ENCODE results near the gene APOBEC3H.

Gene APOBEC3H

GRCh38 chr22:39114112-39114511 lies 17.1 kb downstream of the APOBEC3H start:
- DNase-seq, result no peak

- no peak for DNase-seq
Observed at GRCh38 chr22:39115570-39115969, 18.5 kb downstream of the APOBEC3H start.

DNA sequence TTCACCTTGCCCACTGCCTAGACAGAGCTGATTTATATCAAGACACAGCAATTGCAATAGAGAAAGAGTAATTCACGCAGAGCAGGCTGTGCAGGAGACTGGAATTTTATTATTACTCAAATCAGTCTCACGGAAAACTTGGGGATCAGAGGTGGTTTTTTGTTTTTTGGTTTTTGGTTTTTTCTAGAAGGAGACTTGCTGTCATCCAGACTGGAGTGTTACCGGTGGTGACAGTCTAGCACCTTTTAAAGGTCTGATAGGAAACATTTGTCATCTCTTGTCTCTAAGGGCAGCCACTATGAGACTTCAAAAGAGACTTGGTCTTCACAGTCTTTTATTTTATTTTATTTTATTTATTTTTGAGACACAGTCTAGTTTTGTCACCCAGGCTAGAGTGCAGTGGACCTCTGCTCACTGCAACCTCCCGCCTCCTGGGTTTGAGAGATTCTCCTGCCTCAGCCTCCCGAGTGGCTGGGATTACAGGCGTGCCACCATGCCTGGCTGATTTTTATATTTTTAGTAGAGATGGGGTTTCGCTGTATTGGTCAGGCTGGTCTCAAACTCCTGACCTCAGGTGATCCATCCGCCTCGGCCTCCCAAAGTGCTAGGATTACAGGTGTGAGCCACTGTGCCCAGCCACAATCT lies 19.1 kb downstream of the APOBEC3H start:
- no peak for DNase-seq

DNA sequence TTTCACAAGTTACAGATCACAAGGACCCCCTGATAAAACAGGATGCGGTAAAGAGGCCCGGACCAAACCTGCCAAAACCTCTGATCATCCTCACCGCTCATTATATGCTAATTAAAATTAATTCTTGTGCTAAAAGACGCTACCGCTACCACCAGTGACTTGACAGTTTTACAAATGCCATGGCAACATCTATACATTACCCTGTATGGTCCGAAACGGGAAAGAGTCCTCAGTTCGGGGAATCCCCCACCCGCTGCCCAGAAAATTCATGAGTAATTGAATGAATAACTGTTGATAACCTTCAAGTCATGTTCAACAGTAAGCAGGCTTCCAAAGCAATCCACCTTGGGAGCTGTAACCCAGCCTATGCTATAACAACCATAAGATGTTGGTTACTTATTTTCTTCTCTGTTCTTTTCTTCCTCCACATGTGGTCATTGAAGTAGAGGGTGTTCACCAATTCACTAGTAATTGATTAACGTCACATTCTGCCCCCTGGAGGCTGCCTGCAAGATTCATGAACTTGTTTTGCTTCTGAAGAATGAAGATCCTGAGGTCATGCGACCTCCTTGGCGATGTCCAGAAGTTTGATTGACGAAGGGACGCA lies 20.6 kb downstream of the APOBEC3H start:
- peak in 1 of 2 donors; percentile 18 for DNase-seq

GRCh38 chr22:39120983-39121382 lies 23.9 kb downstream of the APOBEC3H start:
- no peak for DNase-seq

- no peak for DNase-seq
Observed at GRCh38 chr22:39122772-39123470, 25.9 kb downstream of the APOBEC3H start.

DNA sequence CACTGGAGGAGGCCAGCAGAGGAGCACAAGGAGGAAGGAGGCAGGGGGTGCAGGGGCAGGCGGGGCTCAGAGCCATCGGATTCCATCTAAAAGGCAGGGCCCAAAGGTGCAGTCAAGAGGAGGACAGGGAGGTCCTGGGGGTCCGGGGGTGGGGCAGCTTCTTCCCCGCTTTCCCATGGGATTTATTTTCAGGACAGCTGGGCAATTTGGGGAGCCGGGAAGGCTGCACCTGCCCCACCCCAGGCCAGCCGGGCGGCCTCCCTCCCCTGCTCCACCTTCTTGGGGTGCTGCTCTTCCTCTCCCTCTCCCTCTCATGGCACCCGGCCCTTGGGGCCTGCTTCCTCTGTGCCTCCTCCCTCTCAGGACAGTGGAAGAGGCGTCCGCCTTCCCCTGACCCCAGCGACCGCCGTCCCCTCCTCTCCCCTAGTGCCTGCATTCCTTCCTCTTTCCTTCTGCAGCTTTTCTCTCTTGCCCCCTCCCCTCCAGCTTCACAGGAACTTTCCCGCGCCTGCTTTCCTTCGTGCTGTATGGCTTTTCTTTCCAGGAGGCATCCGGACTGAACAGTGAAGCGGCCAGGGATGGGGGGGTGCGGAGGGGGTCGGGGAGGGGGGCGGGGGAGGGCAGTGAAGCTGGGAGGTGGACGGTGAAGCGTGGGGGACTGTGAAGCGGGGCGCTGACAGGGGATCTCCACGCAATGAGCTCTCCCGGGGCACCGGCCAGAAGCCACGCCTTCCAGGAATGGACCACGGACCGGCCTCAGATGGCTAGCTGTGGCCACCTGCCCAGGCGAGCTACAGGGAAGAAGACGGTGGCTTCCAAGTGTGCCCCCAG lies 26.9 kb downstream of the APOBEC3H start:
- no peak for DNase-seq

DNA sequence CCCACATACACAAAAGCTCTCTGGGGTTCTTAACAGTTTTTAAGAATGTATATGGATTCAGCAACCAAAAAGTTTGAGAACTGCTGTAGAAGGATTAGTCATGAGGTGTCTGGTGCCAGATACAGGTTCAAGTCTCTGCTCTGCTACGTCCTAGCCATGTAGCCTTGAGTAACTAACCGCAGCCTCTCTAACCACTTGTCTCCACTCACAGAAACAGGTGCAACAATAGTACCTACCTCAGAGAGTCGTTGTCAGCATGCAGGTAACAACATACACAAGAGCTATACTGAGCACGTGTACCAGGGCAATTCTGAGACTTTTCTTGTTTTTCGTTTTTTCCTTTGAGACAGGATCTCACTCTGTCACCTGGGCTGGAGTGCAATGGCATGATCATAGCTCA lies 28.6 kb downstream of the APOBEC3H start:
- DNase-seq, result no peak

GRCh38 chr22:39128508-39128907 lies 31.5 kb downstream of the APOBEC3H start:
- DNase-seq, result no peak

DNA sequence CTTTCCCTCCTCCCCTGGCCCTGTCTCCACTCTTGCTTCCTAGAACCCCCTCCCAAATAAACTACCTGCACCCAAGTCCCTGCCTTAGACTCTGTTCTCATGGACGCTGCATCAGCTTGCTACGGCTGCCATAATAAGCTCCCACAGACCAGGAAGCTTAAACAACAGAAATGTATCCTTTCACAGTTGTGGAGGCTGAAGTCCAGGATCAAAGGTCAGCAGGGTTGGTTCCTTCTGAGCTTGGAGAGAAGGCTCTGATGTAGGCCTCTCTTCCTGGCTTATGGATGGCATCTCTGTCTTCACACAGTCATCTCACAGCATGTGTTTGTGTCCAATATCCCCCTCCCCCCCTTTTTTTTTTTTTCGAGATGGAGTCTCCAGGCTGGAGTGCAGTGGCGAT lies 32.0 kb downstream of the APOBEC3H start:
- DNase-seq, result no peak

GRCh38 chr22:39129746-39130145 lies 32.7 kb downstream of the APOBEC3H start:
- no peak for DNase-seq

DNA sequence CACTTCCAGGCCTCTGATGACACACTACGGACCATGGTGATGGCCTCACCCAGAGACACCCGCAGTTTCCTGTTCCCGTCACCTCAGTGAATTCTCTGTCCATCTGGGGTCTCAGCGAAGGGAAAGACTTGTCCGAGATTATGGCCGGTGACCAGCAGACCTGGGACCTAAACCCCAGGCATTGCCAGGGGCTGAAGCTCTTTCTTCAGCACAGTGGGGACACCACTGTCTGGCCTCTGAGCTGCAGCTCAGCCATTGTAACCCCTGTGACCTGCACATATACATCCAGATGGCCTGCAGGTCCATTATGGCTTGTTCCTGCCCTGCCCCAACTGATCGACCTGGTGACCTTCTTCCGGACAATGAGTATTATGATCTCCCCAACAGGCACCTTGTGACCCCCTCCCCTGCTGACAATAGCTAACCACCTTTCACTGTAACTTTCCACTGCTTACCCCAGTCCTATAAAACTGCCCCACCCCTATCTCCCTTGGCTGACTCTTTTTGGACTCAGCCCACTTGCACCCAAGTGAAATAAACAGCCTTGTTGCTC lies 33.2 kb downstream of the APOBEC3H start:
- DNase-seq, result no peak

GRCh38 chr22:39130892-39131855 lies 34.1 kb downstream of the APOBEC3H start:
- DNase-seq, result no peak

DNA sequence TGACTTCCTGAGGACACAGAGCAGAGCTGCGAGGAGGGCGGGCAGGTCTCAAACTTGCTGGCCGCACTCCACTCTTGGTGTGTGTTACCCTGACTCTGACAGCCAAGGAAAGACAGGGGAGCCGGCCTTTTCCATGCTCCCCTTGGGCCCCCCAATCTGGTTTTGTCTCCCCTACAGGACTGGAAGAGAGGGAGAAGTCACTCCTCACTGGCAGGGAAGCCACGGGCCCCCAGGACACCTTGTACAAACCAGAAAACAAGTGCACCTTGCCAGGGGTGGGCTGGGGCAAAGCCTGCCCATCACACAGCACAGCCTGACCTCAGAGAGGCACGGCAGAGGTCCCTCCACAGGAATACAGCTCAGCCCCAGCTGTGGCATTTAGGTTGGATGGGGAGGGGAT lies 35.2 kb downstream of the APOBEC3H start:
- no peak for DNase-seq

DNA sequence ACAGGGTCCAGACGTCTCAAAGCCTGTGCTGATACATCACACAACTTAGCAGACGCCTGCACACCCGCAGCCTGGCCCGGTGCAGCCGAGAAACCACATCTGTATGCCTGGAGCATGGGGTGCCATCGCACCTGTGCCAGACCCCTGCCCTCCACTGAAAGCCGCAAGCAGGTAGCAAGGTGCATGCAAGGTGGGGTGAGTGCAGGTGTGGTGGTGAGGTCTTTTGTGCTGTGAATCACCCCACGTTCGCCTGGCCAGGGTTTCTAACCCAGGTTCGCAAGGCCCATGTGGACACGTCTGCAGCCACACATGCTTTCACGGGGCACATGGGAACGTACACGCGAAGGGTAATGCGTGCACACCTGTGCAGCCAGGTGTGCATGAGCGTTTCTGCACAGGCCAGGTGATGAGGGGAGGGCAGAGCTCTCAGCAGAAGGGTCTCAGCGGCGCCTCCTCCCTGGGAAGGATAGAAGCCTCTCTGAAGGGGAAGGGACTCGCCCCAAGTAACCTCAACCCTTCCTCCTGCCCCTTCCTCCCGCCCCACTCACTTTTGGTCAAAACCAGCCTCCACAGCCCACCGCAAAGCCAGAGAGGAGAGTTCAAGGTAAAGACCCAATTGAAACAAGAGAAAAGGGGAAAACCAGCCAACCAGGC lies 36.0 kb downstream of the APOBEC3H start:
- DNase-seq, result no peak

DNA sequence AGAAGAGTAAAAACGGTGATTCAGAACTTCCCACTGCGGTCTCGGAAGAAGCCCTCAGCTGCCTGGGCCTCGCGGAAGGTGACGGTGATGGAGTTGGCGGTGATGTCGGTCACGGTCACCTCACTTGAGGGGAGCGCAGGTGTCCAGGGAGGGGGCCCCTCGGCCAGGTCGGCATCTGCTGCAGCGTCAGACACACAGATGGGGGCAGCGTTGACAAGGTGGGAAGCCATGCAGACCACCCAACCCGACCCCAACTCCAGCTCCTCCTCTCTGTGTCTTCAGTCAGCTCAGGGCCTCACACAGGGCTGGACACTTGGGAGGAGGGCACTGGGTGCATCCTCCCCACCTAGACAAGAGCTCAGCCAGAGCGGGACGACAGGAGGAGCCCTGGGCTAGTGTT lies 36.8 kb downstream of the APOBEC3H start:
- no peak for DNase-seq

DNA sequence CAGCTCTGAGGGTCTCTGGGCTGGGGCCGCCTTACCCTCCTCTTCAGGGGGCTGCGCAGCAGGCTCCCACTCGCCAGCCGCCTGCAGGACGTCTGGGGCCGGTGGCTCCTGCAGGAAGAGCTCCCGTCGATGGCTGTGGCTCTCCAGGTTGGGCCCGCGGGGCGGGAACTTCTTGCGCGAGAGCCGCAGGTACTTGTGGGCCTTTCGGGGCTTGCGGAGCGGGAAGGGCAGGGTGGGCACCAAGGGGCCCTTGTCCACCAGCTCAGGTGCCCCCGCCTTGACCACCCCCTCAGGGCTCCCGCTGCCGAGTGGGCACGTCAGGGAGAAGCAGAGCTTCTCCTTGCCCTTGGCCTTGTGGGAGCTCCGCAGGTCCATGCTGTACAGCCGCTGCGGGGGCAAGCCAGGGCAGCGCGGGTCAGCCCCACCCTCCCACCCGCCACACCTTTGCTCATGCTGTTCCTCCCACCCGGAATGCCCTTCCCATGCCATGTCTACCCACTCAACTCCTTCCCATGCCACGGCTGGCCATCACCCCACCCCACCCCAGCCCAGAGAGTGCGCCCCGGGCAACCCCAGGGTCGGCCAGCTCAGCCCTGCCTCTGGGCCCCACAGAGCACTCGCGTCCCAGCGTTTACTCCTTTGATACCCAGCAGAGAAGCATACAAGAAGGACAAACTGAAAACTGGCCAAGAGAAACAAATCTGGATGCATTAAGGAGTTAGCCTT lies 37.5 kb downstream of the APOBEC3H start:
- no peak for DNase-seq

DNA sequence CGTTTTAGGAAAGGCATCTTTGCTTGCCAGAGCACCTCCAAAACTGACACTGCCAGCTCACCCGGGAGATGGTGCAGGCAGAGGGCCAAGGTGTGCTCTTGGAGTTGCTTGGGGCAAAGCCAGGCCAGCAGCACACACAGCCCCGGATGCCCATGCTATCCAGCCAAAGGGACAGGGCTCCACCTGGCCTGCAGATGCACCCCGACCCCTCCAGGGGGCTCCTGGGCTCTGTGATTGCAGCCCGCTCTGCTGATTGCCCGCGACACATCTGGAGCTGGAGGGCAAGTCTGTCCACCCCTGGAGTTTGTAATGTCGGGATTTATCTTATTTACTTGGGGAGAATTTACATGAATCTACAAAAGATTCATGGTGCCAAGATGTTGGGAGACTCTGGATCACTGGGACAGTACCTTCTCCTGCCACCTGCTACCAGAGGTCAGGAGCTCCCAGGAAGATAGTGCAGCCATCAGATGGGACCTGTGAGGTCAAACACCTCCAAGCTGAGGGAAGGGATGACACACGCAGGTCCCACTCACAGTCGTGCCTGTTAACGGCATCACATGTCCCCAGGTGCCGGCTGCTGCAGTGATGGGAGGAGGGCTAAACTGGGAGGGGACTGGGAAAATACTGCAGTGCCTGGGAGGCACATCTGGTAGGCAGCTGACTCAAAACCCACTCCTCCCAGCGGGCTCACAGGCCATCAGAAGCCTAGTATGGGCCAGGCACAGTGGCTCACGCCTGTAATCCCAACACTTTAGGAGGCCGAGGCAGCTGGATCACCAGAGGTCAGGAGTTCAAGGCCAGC lies 38.2 kb downstream of the APOBEC3H start:
- DNase-seq, result no peak

GRCh38 chr22:39136317-39136716 lies 39.3 kb downstream of the APOBEC3H start:
- no peak for DNase-seq
